AG10803 (cell line): Measurements from ENCODE around the gene PRR13.

Experiments
- DNase-seq: peaks from one replicate; pipeline ENCODE4 v3.0.0; 2010; ENCODE audit warnings: low read depth
- H3K4me3 ChIP-seq: 2 replicates; pipeline ENCODE4 v1.5.1; 2011; ENCODE audit warnings: mild to moderate bottlenecking, low read length, control low read depth
- TF ChIP-seq, protein P1 (sequence below): conservative IDR thresholded peaks from 2 replicates; pipeline ENCODE4 v1.5.1; 2011; ENCODE audit warnings: mild to moderate bottlenecking, low read length, control low read depth, inconsistent platforms

PRR13 gene

GRCh38 chr12:53484686-53485575, 43.4 kb downstream of the PRR13 start:
- TF ChIP-seq, protein P1, sequence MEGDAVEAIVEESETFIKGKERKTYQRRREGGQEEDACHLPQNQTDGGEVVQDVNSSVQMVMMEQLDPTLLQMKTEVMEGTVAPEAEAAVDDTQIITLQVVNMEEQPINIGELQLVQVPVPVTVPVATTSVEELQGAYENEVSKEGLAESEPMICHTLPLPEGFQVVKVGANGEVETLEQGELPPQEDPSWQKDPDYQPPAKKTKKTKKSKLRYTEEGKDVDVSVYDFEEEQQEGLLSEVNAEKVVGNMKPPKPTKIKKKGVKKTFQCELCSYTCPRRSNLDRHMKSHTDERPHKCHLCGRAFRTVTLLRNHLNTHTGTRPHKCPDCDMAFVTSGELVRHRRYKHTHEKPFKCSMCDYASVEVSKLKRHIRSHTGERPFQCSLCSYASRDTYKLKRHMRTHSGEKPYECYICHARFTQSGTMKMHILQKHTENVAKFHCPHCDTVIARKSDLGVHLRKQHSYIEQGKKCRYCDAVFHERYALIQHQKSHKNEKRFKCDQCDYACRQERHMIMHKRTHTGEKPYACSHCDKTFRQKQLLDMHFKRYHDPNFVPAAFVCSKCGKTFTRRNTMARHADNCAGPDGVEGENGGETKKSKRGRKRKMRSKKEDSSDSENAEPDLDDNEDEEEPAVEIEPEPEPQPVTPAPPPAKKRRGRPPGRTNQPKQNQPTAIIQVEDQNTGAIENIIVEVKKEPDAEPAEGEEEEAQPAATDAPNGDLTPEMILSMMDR, result no peak
- no peak for DNase-seq

GRCh38 chr12:53485955-53486735, 44.6 kb downstream of the PRR13 start:
- TF ChIP-seq, protein P1, result no peak
- DNase-seq, result no peak
- H3K4me3 ChIP-seq, result no peak overlapping the region

More at GRCh38 chr12:53484686-53485575, 43.4 kb downstream of the PRR13 start:
- no peak overlapping the region for H3K4me3 ChIP-seq

DNA sequence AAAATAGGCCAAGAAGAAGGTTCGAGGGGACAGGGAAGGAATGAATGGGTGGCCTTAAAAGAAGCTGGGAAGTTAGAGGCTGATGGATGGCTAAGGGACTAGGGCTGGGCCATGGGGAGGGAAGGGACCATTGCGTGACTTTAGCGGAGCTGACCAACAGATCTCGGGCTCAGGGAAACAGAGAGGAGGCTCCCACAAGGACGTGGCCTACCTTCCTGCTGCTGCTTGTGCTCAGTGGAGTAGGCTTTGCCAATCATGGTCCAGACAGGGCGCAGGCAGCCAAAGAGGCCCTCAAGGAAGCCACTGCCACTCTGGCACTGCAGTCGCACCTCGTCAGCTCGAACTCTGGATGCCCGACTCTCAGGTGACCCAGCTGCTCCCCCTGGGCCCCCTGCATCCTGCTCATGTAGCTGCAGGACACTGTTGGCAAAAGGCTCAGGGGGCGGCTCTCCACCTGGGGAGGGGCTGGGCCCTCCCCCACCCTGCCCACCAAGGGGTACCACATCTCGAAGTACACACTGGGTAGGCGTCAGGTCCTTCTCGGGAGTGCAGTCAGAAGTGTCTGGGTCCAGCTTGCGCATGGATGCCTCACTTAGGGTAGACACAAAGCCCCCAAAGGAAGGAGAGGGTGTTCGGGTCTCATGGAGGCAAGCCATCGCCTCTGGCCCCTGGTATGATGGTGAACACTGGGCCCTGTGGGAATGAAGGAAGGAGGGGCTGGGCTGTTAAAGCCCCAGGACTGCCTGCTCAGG, 45.4 kb downstream of the PRR13 start:
- no peak for DNase-seq
- H3K4me3 ChIP-seq, result no peak overlapping the region
- TF ChIP-seq, protein P1, result no peak

DNA sequence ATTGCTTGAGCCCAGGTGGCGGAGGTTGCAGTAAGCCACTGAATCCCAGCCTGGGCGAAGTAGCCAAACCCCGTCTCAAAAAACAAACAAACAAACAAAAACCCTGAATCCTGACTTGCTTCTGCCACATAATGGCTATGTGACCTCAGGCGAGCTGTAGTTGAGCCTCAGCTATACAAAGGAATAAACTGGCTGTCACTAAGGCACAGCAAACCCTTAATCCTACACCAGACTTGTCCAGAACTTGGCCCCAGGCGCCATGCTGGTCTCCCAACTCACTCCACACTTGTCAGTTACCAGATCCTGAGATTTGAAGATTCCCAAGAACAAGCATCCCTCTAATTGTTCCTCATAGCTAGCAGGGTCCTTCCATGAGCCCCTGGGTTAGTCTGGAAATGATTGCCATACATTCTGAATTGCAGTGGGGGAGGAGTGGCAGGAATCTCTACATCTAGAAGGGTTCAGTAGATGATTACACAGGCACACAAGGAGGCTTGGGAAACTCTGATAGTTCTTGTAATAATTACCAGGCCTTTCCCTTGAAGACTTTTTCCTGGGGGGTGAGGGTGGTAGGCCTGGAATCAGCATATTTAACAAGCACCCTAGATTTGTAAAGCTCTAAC, 47.8 kb downstream of the PRR13 start:
- no peak for DNase-seq

DNA sequence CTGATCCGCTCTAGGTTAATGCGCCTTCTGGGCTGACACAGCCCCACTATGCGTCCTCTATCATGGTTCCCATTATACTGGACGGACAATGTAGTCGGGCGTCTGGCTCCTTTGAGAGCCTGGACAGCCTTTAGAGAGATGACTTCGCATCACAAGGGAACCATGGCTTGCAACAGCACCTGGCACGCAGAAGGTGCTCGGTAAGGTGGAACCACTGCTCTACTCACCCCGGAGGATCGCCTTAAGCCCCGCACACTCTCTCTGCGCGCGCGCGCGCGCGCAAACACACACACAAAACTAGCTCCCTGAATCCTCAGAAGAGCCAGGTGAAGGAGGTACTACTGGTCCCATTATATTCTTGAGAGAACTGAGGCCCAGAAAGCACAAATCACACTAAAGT, 50.7 kb downstream of the PRR13 start:
- H3K4me3 ChIP-seq, result peak overlapping the region; percentile 67
- TF ChIP-seq, protein P1, result no peak

More for the DNA sequence above, 47.8 kb downstream of the PRR13 start:
- no peak overlapping the region for H3K4me3 ChIP-seq
- TF ChIP-seq, protein P1, result no peak

GRCh38 chr12:53492830-53493609, 51.5 kb downstream of the PRR13 start:
- DNase-seq, result peak; percentile 82
- TF ChIP-seq, protein P1, result no peak
- peak overlapping the region; percentile 67 for H3K4me3 ChIP-seq

More for the DNA sequence above, 50.7 kb downstream of the PRR13 start:
- DNase-seq, result no peak
